SU-DHL-6 (cell line): Measurements from ENCODE around the gene EXO5.

ENCODE experiments used
- H2AFZ ChIP-seq: fragments of 200-600 bp; sonication (generic); 2 replicates; pipeline ENCODE4 v1.6.1; 2014; ENCODE audit warnings: low read depth, mild to moderate bottlenecking, moderate library complexity, mixed read lengths, antibody characterized with exemption, low read length; ENCODE audit not compliant: severe bottlenecking
- H3F3A ChIP-seq: fragments of 200-600 bp; shearing (Covaris generic); 2 replicates; pipeline ENCODE4 v1.6.0; 2016; ENCODE audit warnings: antibody characterized with exemption, mild to moderate bottlenecking; ENCODE audit not compliant: insufficient read depth
- H3K27ac ChIP-seq: fragments of 200-600 bp; sonication (generic); 2 replicates; pipeline ENCODE4 v1.5.1; 2016; ENCODE audit warnings: low read depth, mild to moderate bottlenecking, low read length, moderate library complexity, mixed read lengths
- H3K27me3 ChIP-seq: fragments of 200-600 bp; sonication (generic), shearing (Covaris generic); 2 replicates; pipeline ENCODE4 v1.6.0; 2014; ENCODE audit warnings: mild to moderate bottlenecking, low read length
- H3K36me3 ChIP-seq: fragments of 200-600 bp; sonication (generic); 2 replicates; pipeline ENCODE4 v1.6.1; 2014; ENCODE audit warnings: mild to moderate bottlenecking, low read length, mixed read lengths
- H3K4me2 ChIP-seq: fragments of 300-600, 200-600 bp; shearing (Covaris generic), sonication (generic); 2 replicates; pipeline ENCODE4 v1.6.0; 2014; ENCODE audit warnings: low read length, low read depth, mild to moderate bottlenecking; ENCODE audit not compliant: poor library complexity, severe bottlenecking
- H3K4me3 ChIP-seq: fragments of 200-600 bp; sonication (generic); 2 replicates; pipeline ENCODE4 v1.5.1; 2014; ENCODE audit warnings: antibody characterized with exemption, low read length, mild to moderate bottlenecking, mixed read lengths; ENCODE audit not compliant: insufficient read depth, poor library complexity, severe bottlenecking
- H3K79me2 ChIP-seq: fragments of 200-600 bp; sonication (generic); 2 replicates; pipeline ENCODE4 v1.6.1; 2014; ENCODE audit warnings: mild to moderate bottlenecking, low read length, moderate library complexity; ENCODE audit not compliant: insufficient read depth
- H3K9ac ChIP-seq: fragments of 200-600 bp; sonication (generic); 2 replicates; pipeline ENCODE4 v1.7.0; 2014; ENCODE audit warnings: mild to moderate bottlenecking, low read length
- H3K9me2 ChIP-seq: fragments of 200-600 bp; sonication (generic); replicated peaks from 2 replicates; pipeline ENCODE4 v1.6.1; 2014; ENCODE audit warnings: low read length; ENCODE audit not compliant: insufficient read depth
- H3K9me3 ChIP-seq: fragments of 200-600 bp; sonication (generic); 2 replicates; pipeline ENCODE4 v1.6.1; 2014; ENCODE audit warnings: low read length, mixed read lengths; ENCODE audit not compliant: insufficient read depth
- H4K20me1 ChIP-seq: fragments of 200-600 bp; sonication (generic); 2 replicates; pipeline ENCODE4 v1.6.1; 2014; ENCODE audit warnings: low read depth, mild to moderate bottlenecking, antibody characterized with exemption, low read length, moderate library complexity, mixed read lengths
- EZH2phosphoT487 ChIP-seq: fragments of 200-600 bp; sonication (generic), shearing (Covaris generic); conservative IDR thresholded peaks from 2 replicates; pipeline ENCODE4 v1.6.1; 2018; ENCODE audit warnings: mild to moderate bottlenecking, antibody characterized with exemption, low read length, moderate library complexity, mixed read lengths
- TF ChIP-seq, protein P1 (sequence below): fragments of 200-600 bp; sonication (generic); IDR thresholded peaks from one replicate; pipeline ENCODE4 v1.5.1; 2017; ENCODE audit warnings: antibody characterized with exemption, mild to moderate bottlenecking, low read length, moderate library complexity; ENCODE audit not compliant: insufficient read depth, poor library complexity, severe bottlenecking

The EXO5 gene

DNA sequence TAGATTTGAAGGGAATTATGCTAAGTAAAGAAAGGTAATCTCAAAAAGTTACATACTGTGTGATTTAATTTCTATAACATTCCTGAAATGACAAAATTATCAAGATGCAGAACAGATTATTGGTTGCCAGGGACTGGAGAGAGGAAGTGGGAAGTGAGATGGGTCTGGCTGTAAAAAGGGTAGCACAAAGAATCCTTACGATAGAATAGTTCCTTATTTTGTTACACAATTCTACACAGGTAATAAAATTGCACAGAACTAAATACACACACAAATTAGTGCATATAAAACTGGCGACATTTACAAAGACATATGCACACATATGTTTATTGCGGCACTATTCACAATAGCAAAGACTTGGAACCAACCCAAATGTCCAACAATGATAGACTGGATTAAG, 56.3 kb downstream of the EXO5 start:
- Histone ChIP-seq H2AFZ (no peak overlapping the region), H3F3A (no peaks in the 10 kb centered on the region), H3K4me3 (no peak overlapping the region), H3K27me3 (no peaks in the 10 kb centered on the region), H3K27ac (no peak overlapping the region), H3K9me3 (no peaks in the 10 kb centered on the region), H4K20me1 (no peaks in the 10 kb centered on the region), H3K9me2 (no peaks in the 10 kb centered on the region), H3K79me2 (no peaks in the 10 kb centered on the region), H3K9ac (no peak overlapping the region), H3K4me2 (no peak overlapping the region), H3K36me3 (no peaks in the 10 kb centered on the region)
- TF ChIP-seq EZH2phosphoT487 = no peak
- TF ChIP-seq, protein P1, sequence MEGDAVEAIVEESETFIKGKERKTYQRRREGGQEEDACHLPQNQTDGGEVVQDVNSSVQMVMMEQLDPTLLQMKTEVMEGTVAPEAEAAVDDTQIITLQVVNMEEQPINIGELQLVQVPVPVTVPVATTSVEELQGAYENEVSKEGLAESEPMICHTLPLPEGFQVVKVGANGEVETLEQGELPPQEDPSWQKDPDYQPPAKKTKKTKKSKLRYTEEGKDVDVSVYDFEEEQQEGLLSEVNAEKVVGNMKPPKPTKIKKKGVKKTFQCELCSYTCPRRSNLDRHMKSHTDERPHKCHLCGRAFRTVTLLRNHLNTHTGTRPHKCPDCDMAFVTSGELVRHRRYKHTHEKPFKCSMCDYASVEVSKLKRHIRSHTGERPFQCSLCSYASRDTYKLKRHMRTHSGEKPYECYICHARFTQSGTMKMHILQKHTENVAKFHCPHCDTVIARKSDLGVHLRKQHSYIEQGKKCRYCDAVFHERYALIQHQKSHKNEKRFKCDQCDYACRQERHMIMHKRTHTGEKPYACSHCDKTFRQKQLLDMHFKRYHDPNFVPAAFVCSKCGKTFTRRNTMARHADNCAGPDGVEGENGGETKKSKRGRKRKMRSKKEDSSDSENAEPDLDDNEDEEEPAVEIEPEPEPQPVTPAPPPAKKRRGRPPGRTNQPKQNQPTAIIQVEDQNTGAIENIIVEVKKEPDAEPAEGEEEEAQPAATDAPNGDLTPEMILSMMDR = no peak
